ENCODE results near the gene ITGA8. TPM values are rescaled to one million over a fixed set of nuclear protein-coding genes. Genes with fewer than 3 reads are reported as not detected.
"Not testable (repeated sequence)": the region's sequence is repeated elsewhere in the genome, so short reads cannot be mapped to it uniquely, and the experiment has no call there.

Gene ITGA8
- not detected in 2 replicates for total RNA-seq (2014; rRNA removed)
- polyA plus RNA-seq (2012) = not detected

GRCh38 chr10:15719899-15720634 lies at the start of gene ITGA8:
ITGA8 (minus strand) TSS chr10:15719922; CDS start chr10:15719771, 151 bp downstream.
- DNase-seq (ENCODE audit: low read depth) = no peak

- no peak for DNase-seq (ENCODE audit: low read depth)
These were observed 45.3 kb upstream of the ITGA8 start for GRCh38 chr10:15764892-15765454.

GRCh38 chr10:15763006-15763405 lies 43.3 kb upstream of the ITGA8 start:
- no peak for DNase-seq (ENCODE audit: low read depth)

DNA sequence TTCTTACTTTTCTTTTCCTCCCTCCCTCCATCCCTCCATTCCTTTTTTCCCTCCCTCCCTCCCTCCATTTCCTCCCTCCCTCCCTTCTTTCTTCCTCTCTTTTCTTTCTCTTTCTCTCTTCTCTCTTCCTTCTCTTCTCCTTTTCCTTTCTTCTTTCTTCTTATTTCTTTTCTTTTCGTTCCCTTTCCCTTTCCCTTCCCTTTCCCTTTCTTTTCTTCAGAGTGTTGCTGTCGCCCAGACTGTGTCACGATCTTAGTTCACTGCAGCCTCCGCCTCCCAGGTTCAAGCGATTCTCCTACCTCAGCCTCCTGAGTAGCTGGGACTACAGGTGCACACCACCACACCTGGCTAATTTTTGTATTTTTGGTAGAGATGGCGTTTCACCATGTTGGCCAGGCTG lies 42.5 kb upstream of the ITGA8 start:
- not testable (repeated sequence) for DNase-seq (ENCODE audit: low read depth)

DNA sequence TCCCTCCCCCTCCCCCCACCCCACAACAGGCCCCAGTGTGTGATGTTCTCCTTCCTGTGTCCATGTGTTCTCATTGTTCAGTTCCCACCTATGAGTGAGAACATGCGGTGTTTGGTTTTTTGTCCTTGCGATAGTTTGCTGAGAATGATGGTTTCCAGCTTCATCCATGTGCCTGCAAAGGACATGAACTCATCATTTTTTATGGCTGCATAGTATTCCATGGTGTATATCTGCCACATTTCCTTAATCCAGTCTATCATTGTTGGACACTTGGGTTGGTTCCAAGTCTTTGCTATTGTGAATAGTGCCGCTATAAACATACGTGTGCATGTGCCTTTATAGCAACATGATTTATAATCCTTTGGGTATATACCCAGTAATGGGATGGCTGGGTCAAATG lies 41.5 kb upstream of the ITGA8 start:
- DNase-seq (ENCODE audit: low read depth) = not testable (repeated sequence)

- no peak for DNase-seq (ENCODE audit: low read depth)
These were observed 41.0 kb upstream of the ITGA8 start for GRCh38 chr10:15760681-15761080.

DNA sequence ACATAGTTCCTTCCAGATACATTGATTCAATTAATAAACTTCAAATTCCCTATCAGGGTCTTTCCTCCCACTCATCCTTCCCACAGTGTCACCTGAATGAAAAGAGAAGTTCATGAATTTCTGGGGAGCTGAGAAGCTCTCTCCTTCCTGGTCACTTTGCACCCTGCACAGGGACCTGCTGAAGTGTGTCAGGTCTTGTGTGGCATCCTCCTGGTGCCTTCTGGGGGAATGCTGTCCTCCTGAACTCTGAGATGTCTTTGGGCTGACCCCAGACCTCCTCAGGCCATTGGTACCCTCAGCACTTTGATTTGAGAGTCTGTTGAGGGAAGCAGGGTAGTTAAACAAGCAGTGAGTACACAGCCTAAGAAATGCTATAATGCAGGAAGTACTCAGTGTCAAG lies 39.5 kb upstream of the ITGA8 start:
- DNase-seq (ENCODE audit: low read depth) = no peak

DNA sequence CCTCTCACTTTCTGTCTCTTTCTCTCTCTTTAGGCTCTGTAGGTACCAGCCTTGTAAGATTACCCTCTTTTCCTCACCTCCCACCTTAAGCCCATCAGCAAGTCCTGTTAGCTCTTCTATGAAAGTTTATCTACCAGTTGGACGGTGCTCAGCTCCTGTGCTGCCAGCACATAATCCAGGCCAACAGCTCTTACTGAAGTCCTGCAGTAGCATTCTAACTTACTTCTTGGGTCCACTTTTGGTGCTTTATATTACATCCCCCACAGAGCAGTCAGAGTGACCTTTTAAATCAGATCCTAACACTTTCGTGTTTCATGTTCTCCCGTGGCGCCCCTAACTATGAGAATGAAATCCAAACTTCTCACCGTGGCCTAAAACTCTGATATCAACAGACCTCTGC lies 38.9 kb upstream of the ITGA8 start:
- no peak for DNase-seq (ENCODE audit: low read depth)

- DNase-seq (ENCODE audit: low read depth) = no peak
These were observed 35.2 kb upstream of the ITGA8 start for GRCh38 chr10:15754937-15755336.

GRCh38 chr10:15751046-15751445 lies 31.3 kb upstream of the ITGA8 start:
- DNase-seq (ENCODE audit: low read depth) = no peak

GRCh38 chr10:15748126-15748525 lies 28.4 kb upstream of the ITGA8 start:
- DNase-seq (ENCODE audit: low read depth) = peak; percentile 22

GRCh38 chr10:15747632-15748031 lies 27.9 kb upstream of the ITGA8 start:
- DNase-seq (ENCODE audit: low read depth) = no peak

GRCh38 chr10:15745751-15746150 lies 26.0 kb upstream of the ITGA8 start:
- peak; percentile 64 for DNase-seq (ENCODE audit: low read depth)

- DNase-seq (ENCODE audit: low read depth) = peak; percentile 55
These were observed 24.6 kb upstream of the ITGA8 start for GRCh38 chr10:15744217-15744865.

DNA sequence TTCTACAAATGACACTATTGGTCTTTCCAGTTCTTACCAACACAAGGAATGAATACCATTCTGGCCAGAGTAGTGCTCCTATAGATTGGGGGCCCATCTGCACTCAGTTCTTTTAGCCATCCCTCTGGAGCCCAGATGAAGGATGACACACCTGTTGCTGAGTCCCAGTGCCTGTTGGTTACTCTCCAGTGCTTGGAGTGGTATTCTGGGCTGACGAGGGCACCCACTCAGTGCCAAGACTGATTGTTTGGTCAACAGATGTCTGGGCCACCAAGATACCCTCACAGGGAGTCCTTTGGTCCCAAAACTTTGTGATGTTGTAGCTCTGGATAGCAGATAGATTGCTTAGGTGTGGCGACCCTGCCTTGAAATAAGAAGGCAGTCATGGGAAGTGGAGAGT lies 23.7 kb upstream of the ITGA8 start:
- DNase-seq (ENCODE audit: low read depth) = no peak

GRCh38 chr10:15742836-15743235 lies 23.1 kb upstream of the ITGA8 start:
- peak; percentile 86 for DNase-seq (ENCODE audit: low read depth)

GRCh38 chr10:15742102-15742501 lies 22.4 kb upstream of the ITGA8 start:
- DNase-seq (ENCODE audit: low read depth) = no peak

GRCh38 chr10:15741581-15741980 lies 21.9 kb upstream of the ITGA8 start:
- DNase-seq (ENCODE audit: low read depth) = no peak

DNA sequence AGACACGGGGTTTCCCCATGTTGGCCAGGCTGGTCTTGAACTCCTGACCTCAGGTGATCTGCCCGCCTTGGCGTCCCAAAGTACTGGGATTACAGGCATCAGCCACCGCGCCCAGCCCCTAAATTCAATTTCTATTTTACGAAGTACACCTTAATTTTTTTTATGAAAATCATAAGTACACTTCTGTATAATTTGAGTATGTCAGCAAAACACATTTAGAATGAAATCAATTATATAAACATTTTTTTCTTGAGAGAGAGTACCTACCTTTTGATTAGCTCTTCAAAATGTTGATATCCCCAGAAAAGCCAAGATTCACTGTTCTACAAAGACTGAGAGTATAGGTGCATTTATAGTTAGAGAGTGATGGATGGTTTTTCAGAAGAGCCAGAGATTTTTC lies 20.5 kb upstream of the ITGA8 start:
- DNase-seq (ENCODE audit: low read depth) = no peak

GRCh38 chr10:15739254-15739970 lies 19.7 kb upstream of the ITGA8 start:
- no peak for DNase-seq (ENCODE audit: low read depth)

- peak; percentile 73 for DNase-seq (ENCODE audit: low read depth)
These were observed 18.7 kb upstream of the ITGA8 start for GRCh38 chr10:15738270-15738925.

GRCh38 chr10:15737656-15738055 lies 17.9 kb upstream of the ITGA8 start:
- DNase-seq (ENCODE audit: low read depth) = peak; percentile 13
